Upper lobe of right lung (tissue), 1 donor: Measurements from ENCODE around the gene DCBLD2. TPM values are rescaled to one million over a fixed set of nuclear protein-coding genes. Genes with fewer than 3 reads are reported as not detected.

Experiments used
- ATAC-seq: fragments of 200-7000 bp; cut with Tn5 transposase; one replicate; pipeline ENCODE4 v1.9.1; 2020; ENCODE audit warnings: mild to moderate bottlenecking, moderate library complexity
- DNase-seq: peaks from one replicate; pipeline ENCODE4 v3.0.0-alpha.2; 2020
- H3K27ac ChIP-seq: fragments of 200-600 bp; one replicate; pipeline ENCODE4 v1.8.0; 2022
- H3K27me3 ChIP-seq: fragments of 200-600 bp; one replicate; pipeline ENCODE4 v1.8.0; 2022; ENCODE audit warnings: mild to moderate bottlenecking
- H3K36me3 ChIP-seq: fragments of 200-600 bp; one replicate; pipeline ENCODE4 v1.8.0; 2022
- H3K4me1 ChIP-seq: fragments of 200-600 bp; one replicate; pipeline ENCODE4 v1.8.0; 2022
- H3K4me3 ChIP-seq: fragments of 200-600 bp; one replicate; pipeline ENCODE4 v1.8.0; 2022; ENCODE audit warnings: mild to moderate bottlenecking
- H3K9me3 ChIP-seq: fragments of 200-600 bp; one replicate; pipeline ENCODE4 v1.8.0; 2022
- intact Hi-C: fragments of 100-400 bp; cut with DNase I; formaldehyde crosslinking; loops from one replicate; pipeline ENCODE4 v1.11.0; 2022
- total RNA-seq: library from RNA; stranded (reverse); fragmentation: NEBNext Ultra II Directional; extraction: Animal tissue kit (Norgen Biotek cat#: 25700); gene quantifications from one replicate; pipeline ENCODE4 v1.2.1, GENCODE V29; 2021
- TF ChIP-seq, protein P1 (sequence below): fragments of 200-600 bp; IDR thresholded peaks from one replicate; pipeline ENCODE4 v1.8.0; 2022; ENCODE audit warnings: antibody characterized with exemption
- donor health status: DM: no; HTN: yes; CAD: no; lungs with severe emphysema.

Gene DCBLD2
- total RNA-seq, 1 donor from 2014 or later: 35.8 TPM

DNA sequence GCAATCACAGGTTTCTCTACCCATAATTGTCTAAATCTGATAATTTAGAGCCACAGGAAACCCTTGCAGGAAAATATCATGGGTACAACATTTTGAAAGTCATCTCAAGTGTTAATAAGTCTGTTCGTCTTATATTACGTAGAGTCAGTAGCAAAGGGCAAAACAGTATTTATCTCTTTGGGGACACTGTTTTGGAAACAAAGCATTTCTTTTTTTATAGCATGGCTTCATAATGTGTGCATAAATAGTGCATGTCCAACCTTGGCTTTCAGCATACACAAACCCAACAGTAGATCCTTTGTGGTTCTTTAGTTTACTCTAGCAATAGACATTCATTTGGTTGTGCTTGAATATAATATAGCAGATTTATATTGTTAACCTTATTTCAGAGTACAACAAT, 114.3 kb downstream of the DCBLD2 start:
- Histone ChIP-seq H3K9me3 (no peaks in the 10 kb centered on the region), H3K4me1 (peaks cover 16% of the 10 kb centered on the region), H3K27ac (no peak overlapping the region), H3K4me3 (no peak overlapping the region), H3K36me3 (no peaks in the 10 kb centered on the region), H3K27me3 (no peaks in the 10 kb centered on the region)
- DNase-seq (no peak), ATAC-seq (no peak)
- TF ChIP-seq, protein P1, sequence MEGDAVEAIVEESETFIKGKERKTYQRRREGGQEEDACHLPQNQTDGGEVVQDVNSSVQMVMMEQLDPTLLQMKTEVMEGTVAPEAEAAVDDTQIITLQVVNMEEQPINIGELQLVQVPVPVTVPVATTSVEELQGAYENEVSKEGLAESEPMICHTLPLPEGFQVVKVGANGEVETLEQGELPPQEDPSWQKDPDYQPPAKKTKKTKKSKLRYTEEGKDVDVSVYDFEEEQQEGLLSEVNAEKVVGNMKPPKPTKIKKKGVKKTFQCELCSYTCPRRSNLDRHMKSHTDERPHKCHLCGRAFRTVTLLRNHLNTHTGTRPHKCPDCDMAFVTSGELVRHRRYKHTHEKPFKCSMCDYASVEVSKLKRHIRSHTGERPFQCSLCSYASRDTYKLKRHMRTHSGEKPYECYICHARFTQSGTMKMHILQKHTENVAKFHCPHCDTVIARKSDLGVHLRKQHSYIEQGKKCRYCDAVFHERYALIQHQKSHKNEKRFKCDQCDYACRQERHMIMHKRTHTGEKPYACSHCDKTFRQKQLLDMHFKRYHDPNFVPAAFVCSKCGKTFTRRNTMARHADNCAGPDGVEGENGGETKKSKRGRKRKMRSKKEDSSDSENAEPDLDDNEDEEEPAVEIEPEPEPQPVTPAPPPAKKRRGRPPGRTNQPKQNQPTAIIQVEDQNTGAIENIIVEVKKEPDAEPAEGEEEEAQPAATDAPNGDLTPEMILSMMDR: no peak
- intact Hi-C loops: no loop called here

DNA sequence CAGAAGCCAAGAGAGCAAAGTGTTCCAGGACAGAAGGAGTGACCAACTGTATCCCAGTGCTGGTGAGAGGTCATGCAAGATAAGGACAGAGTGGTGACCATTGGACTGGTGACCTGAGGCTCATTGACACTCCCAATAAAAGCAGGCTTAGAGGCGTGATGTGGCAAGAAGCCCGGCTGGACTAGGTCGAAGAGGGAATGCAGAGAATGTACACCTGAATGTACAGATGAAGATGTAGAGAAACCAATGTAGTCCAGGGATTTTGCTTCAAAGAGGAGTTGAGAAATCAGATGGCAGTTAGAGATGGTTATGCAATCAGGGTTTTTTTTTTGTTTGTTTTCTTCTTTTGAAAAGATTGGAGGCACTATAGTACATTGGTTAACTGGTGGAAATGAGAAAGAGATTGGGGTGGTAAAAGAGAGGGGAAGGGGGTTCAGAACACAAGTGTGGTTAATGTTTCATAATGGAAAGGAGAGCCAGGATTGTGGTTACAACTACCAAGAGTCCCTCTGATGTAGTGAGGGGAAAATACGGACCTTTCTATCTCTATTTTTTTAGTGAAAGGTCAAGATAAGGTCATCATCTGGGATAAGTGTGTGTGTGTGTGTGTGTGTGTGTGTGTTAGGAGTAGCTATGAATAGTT, 115.0 kb downstream of the DCBLD2 start:
- Histone ChIP-seq H3K36me3 (no peaks in the 10 kb centered on the region), H3K27me3 (no peaks in the 10 kb centered on the region), H3K4me3 (no peak overlapping the region), H3K9me3 (no peaks in the 10 kb centered on the region), H3K27ac (no peak overlapping the region), H3K4me1 (peaks cover 16% of the 10 kb centered on the region)
- intact Hi-C loops: no loop called here
- ATAC-seq: peak; percentile 54
- no peak for DNase-seq
- TF ChIP-seq, protein P1: no peak

DNA sequence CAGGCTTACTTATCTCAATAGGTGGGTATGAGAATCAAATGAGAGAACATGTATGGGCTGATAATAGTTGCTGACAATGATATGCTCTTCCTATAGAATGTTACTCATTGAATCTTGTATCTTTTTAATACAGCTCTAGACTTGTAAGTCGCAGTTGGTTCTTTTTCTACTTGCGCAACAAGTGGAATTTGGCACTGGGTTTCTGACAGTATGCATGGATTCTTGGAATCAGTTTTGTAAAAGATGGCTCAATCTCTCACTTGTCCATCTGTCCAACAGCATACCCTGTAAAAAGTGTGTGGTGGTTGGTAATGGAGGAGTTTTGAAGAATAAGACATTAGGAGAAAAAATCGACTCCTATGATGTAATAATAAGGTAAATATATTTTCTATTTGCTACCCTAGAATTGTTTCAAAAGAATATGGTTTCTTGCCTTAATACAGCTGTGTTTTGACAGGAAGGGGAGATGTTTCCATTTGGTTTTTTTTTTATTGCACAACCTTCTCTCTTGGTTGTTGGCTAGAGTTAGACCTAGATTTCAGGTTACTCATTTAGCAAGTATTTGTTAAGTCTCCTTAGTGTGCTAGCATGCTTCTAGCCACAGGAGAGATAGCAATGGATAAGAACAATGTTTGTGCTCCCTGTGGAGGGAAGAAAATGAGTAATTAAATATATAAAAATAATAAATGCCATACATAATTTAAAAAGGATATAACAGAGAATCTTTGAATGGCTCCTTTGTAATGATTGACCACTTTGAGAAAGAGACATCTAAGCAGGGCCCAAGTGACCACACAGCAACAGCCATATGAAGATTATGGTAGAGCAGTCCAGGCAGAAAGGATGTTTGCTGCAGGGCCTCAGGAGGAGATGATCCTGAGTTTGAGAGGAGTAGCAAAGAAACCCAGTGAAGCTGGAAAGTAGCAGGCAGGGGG, 116.6 kb downstream of the DCBLD2 start:
- intact Hi-C loops: no loop called here
- peak; percentile 20 for ATAC-seq
- H3K27ac ChIP-seq: no peak overlapping the region

DNA sequence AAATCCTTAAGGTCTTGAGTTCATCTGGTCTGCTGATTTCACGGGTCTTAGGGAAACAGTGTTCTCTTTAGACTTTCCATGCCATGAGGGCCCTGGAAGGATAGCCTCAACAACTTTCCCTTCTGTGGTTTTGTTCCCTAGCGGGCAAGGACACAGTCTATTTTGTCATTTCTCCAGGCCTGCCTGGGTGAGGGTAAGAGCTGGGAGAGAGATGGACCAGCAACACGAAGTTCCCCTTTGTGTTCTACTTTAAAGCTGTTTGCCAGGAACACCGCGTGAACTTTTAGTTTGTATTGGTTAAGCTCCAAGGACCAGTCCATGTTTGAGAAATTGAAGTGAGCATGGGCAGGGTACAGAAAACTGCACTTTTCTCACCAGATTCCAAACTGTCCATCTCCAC, 117.5 kb downstream of the DCBLD2 start:
- H3K9me3 ChIP-seq: no peaks in the 10 kb centered on the region
- no peak overlapping the region for H3K27ac ChIP-seq
- peaks cover 16% of the 10 kb centered on the region for H3K4me1 ChIP-seq
- intact Hi-C loops: no loop called here
- peak; percentile 66 for ATAC-seq
- H3K27me3 ChIP-seq: no peaks in the 10 kb centered on the region
- no peaks in the 10 kb centered on the region for H3K36me3 ChIP-seq
- no peak for DNase-seq
- H3K4me3 ChIP-seq: no peak overlapping the region
- TF ChIP-seq, protein P1: no peak

More for the DNA sequence above, 116.6 kb downstream of the DCBLD2 start:
- DNase-seq: no peak
- H3K4me1 ChIP-seq: peaks cover 16% of the 10 kb centered on the region
- TF ChIP-seq, protein P1: no peak
- H3K27me3 ChIP-seq: no peaks in the 10 kb centered on the region
- H3K4me3 ChIP-seq: no peak overlapping the region
- no peaks in the 10 kb centered on the region for H3K9me3 ChIP-seq
- H3K36me3 ChIP-seq: no peaks in the 10 kb centered on the region

DNA sequence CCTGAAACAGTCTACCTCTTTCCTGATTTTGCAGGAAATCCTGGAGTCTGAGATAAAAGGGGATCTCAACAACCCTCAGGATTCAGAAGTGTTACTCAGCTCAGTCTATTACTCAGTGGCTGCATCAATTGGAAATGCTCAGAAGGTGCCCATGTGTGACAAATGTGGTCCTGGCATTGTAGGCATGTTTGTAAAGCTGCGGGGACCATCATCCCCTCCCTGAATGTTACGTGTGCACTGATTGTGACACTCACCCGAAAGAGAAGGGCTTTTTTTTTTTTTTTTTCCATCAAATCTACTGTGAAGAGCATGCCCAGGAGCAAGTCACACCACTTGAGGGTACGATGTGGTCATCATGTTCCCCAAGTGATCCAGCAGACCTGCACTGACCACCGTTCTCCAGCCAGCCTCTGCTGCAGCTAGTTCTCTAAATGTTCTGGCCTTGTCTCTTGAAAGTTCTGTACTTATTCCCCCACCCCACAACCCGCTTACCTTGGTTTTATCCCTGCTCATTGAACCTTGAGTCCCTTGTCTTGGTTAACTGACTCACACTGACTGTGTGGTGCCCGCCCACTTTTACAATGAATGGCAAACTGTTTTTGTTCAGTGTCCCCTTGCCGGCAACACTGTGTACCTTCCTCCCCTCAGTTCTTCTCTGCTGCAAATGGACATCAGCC, 118.5 kb downstream of the DCBLD2 start:
- ATAC-seq: no peak
- Histone ChIP-seq H3K4me1 (peaks cover 27% of the 10 kb centered on the region), H3K27ac (no peak overlapping the region), H3K27me3 (no peaks in the 10 kb centered on the region), H3K4me3 (no peak overlapping the region), H3K9me3 (no peaks in the 10 kb centered on the region), H3K36me3 (no peaks in the 10 kb centered on the region)
- intact Hi-C loops: no loop called here
- TF ChIP-seq, protein P1: no peak
- no peak for DNase-seq
